Breast epithelium (tissue), 4 donors: ENCODE data around the gene TTLL10. TPM values are rescaled to one million over a fixed set of nuclear protein-coding genes. Genes with fewer than 3 reads are reported as not detected.
A peak's percentile ranks its signal among the peaks of the same experiment; 100 is the strongest.

Experiments used
- DNase-seq, 2 donors: peaks; one replicate each; pipeline ENCODE4 v3.0.0-alpha.2; 2019; ENCODE audit warnings: low spot score in 2 of 2
- H3K27ac ChIP-seq, 2 donors: fragments of 200-600 bp; sonication (generic) in 1 of 2; one replicate each; pipeline ENCODE4 v1.5.1; 2016 to 2019; ENCODE audit warnings: mild to moderate bottlenecking in 1 of 2
- H3K27me3 ChIP-seq, 2 donors: fragments of 200-600 bp; sonication (generic) in 1 of 2; one replicate each; pipeline versions ENCODE4 v1.5.1 to v1.6.0; 2017 to 2019; ENCODE audit warnings: control low read depth in 1 of 2, mild to moderate bottlenecking in 1 of 2
- H3K36me3 ChIP-seq: fragments of 200-600 bp; one replicate; pipeline ENCODE4 v1.5.1; 2019
- H3K4me1 ChIP-seq, 2 donors: fragments of 200-600 bp; sonication (generic); one replicate each; pipeline ENCODE4 v1.5.1; 2016 to 2019; ENCODE audit warnings: control low read depth in 1 of 2
- H3K4me3 ChIP-seq, 3 donors: fragments of 200-600 bp; sonication (generic); 1 replicate in 2 of 3; 2 replicates in 1 of 3; pipeline ENCODE4 v1.5.1; 2016 to 2019; ENCODE audit warnings: mild to moderate bottlenecking in 3 of 3, moderate library complexity in 2 of 3
- H3K9me3 ChIP-seq, 2 donors: fragments of 200-600 bp; sonication (generic) in 1 of 2; one replicate each; pipeline ENCODE4 v1.5.1; 2016 to 2019; ENCODE audit warnings: control low read depth in 1 of 2
- POLR2A ChIP-seq: fragments of 450-650 bp; IDR thresholded peaks from one replicate; pipeline ENCODE4 v1.6.1; 2016; ENCODE audit warnings: antibody characterized with exemption, mild to moderate bottlenecking, moderate library complexity
- POLR2AphosphoS5 ChIP-seq, 3 donors: sonication (generic); formaldehyde crosslinking; IDR thresholded peaks; one replicate each; pipeline ENCODE4 v1.6.1; 2017; ENCODE audit warnings: antibody characterized with exemption in 3 of 3
- intact Hi-C: fragments of 100-400 bp; cut with DNase I; formaldehyde crosslinking; loops from one replicate; pipeline ENCODE4 v1.15.1; 2023; ENCODE audit warnings: low total_unique reads
- total RNA-seq, 3 donors: library from RNA; depleted of rRNA; stranded (reverse); fragments of >200 nt; gene quantifications; one replicate each; pipeline ENCODE4 v1.1.0, GENCODE V29; 2016
- TF ChIP-seq, protein P1 (sequence below), 3 donors: fragments of 450-650 bp; IDR thresholded peaks; one replicate each; pipeline ENCODE4 v1.5.1; 2016 to 2017; ENCODE audit warnings: antibody characterized with exemption in 3 of 3, mild to moderate bottlenecking in 3 of 3, moderate library complexity in 3 of 3

TTLL10 gene
- total RNA-seq, 3 donors from 2014 or later, result 0.15 to 0.33 (median 0.16) TPM

DNA sequence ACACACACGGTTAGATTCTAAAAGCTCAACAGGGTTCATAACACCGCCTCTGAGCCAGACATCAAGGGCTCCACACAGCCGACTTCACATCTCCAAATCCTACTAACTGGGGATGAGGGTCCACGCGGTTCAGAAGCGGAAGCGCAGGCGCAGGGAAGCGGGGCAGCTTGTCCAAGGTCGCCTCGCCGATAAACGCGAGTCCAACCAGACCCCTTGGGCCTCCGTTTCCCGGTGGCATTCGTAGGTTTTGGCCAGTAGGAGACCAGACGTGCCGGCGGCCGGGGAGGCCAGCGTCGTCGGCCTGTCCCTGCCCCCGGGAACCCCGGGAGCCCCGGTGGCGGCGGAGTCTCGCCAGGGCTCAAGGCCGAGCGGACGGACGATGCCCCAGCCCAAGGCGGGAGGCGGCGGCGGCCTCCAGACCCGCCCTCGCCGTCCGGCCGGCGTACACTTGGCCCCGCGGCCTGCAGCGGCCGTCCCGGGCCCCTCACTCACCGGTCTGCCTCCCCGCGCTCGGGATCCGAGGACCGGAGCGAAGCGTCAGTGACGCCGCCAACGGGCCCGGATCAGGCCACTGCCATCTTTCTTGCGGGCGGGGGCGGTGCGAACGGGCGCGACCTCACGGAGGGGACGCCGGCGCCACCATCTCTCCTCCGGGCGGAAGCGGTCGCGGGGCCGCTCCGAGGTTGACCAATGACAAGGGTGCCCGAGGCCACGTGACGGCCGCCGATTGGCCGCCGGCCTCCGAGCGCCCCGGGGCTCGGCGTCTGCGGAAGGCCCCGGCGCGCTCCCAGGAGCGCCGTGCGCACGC lies 57.9 kb downstream of the TTLL10 start, which contains the start of gene SDF4:
SDF4 (minus strand) TSS at position 602 of the 808 bp plus-strand sequence. CDS start 3,229 bp downstream, outside the sequence.
- intact Hi-C loops, result loop anchor here (10.0 kb wide), 1 partner anchor 107 kb away; no protein-coding TSS in a partner anchor
- Histone ChIP-seq H3K36me3 (peaks cover 10% of the 10 kb centered on the region), H3K9me3 (no peaks in the 10 kb centered on the region), H3K27me3 (no peaks in the 10 kb centered on the region), H3K4me1 (peaks cover 11 to 19% of the 10 kb centered on the region in 2 donors), H3K27ac (peak within 1 kb of the TSS; percentile 89 to 91), H3K4me3 (peak within 1 kb of the TSS; percentile 88 to 99 (median 98))
- TF ChIP-seq POLR2A, result no peak
- peak; percentile 69 to 88 (median 81) for TF ChIP-seq POLR2AphosphoS5 (IDR thresholded peaks at IDR 0.05)
- TF ChIP-seq, protein P1, sequence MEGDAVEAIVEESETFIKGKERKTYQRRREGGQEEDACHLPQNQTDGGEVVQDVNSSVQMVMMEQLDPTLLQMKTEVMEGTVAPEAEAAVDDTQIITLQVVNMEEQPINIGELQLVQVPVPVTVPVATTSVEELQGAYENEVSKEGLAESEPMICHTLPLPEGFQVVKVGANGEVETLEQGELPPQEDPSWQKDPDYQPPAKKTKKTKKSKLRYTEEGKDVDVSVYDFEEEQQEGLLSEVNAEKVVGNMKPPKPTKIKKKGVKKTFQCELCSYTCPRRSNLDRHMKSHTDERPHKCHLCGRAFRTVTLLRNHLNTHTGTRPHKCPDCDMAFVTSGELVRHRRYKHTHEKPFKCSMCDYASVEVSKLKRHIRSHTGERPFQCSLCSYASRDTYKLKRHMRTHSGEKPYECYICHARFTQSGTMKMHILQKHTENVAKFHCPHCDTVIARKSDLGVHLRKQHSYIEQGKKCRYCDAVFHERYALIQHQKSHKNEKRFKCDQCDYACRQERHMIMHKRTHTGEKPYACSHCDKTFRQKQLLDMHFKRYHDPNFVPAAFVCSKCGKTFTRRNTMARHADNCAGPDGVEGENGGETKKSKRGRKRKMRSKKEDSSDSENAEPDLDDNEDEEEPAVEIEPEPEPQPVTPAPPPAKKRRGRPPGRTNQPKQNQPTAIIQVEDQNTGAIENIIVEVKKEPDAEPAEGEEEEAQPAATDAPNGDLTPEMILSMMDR (IDR thresholded peaks at IDR 0.05), result peak in 1 of 3 donors; percentile 7
- peak; percentile 97 for DNase-seq

DNA sequence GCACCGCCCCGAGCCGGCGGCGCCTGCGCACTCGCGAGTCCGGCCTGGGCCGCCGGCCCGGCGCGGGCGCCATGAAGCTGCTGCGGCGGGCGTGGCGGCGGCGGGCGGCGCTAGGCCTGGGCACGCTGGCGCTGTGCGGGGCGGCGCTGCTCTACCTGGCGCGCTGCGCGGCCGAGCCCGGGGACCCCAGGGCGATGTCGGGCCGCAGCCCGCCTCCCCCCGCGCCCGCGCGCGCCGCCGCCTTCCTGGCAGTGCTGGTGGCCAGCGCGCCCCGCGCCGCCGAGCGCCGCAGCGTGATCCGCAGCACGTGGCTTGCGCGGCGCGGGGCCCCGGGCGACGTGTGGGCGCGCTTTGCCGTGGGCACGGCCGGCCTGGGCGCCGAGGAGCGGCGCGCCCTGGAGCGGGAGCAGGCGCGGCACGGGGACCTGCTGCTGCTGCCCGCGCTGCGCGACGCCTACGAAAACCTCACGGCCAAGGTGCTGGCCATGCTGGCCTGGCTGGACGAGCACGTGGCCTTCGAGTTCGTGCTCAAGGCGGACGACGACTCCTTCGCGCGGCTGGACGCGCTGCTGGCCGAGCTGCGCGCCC lies 58.6 kb downstream of the TTLL10 start, which contains the start of gene B3GALT6:
B3GALT6 (plus strand) TSS at position 30 of the 588 bp plus-strand sequence; CDS start at position 72, 42 bp downstream.
- Histone ChIP-seq H3K27ac (peak within 1 kb of the TSS; percentile 89 to 91), H3K27me3 (no peaks in the 10 kb centered on the region), H3K36me3 (peaks cover 10% of the 10 kb centered on the region), H3K4me3 (peak within 1 kb of the TSS; percentile 88 to 99 (median 98)), H3K9me3 (no peaks in the 10 kb centered on the region), H3K4me1 (peaks cover 11 to 20% of the 10 kb centered on the region in 2 donors)
- DNase-seq, result no peak
- intact Hi-C loops, result loop anchor here (10.0 kb wide), 1 partner anchor 108 kb away; no protein-coding TSS in a partner anchor
- TF ChIP-seq, protein P1 (IDR thresholded peaks at IDR 0.05), result no peak
- TF ChIP-seq POLR2AphosphoS5 (IDR thresholded peaks at IDR 0.05) (no peak), POLR2A (no peak)

DNA sequence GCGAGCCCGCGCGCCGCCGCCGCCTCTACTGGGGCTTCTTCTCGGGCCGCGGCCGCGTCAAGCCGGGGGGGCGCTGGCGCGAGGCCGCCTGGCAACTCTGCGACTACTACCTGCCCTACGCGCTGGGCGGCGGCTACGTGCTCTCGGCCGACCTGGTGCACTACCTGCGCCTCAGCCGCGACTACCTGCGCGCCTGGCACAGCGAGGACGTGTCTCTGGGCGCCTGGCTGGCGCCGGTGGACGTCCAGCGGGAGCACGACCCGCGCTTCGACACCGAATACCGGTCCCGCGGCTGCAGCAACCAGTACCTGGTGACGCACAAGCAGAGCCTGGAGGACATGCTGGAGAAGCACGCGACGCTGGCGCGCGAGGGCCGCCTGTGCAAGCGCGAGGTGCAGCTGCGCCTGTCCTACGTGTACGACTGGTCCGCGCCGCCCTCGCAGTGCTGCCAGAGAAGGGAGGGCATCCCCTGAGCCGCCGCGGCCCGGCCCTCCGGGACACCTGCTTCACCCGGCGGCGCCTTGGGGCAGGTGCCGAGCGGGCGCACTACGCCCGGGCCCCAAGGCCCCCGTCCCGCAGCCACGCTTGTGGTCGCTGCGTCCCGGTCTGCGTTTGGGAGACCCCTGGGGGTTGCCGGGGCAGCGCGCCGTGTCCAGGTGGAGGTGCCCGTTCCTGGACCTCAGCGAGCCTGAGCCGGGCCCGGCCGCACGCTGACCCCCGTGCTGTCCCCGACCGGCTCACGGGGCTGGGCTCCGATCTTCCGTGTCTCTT lies 59.3 kb downstream of the TTLL10 start:
- Histone ChIP-seq H3K36me3 (peaks cover 7% of the 10 kb centered on the region), H3K4me1 (peaks cover 11 to 26% of the 10 kb centered on the region in 2 donors), H3K27me3 (no peaks in the 10 kb centered on the region), H3K4me3 (peak overlapping the region; percentile 28 to 98 (median 88)), H3K27ac (peak overlapping the region in 1 of 2 donors; percentile 80), H3K9me3 (no peaks in the 10 kb centered on the region)
- intact Hi-C loops, result loop anchor here (10.0 kb wide), 1 partner anchor 108 kb away; no protein-coding TSS in a partner anchor
- TF ChIP-seq, protein P1 (IDR thresholded peaks at IDR 0.05), result no peak
- TF ChIP-seq POLR2A, result no peak
- no peak for TF ChIP-seq POLR2AphosphoS5 (IDR thresholded peaks at IDR 0.05)
- no peak for DNase-seq

DNA sequence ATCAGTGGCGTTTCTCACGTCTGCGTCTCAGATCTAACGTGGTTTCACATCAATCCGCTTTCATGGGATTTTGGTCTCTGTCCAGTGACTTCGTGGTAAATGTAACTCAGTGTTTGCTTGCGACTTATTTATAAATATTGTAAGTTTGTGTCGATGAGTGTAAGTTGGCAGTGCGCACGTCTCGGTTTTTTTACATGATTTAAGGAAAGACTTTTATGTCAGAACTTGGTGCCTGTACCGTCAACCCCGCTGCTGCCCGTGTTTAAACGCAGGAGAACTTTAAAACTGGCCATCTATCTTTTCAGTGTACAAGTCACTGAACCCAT lies 59.9 kb downstream of the TTLL10 start:
- DNase-seq, result no peak
- no peak for TF ChIP-seq POLR2A
- no peak for TF ChIP-seq POLR2AphosphoS5 (IDR thresholded peaks at IDR 0.05)
- TF ChIP-seq, protein P1 (IDR thresholded peaks at IDR 0.05), result no peak
- peaks cover 0 to 3% of the 10 kb centered on the region in 2 donors for H3K27me3 ChIP-seq
- H3K36me3 ChIP-seq, result peaks cover 2% of the 10 kb centered on the region
- H3K9me3 ChIP-seq, result no peaks in the 10 kb centered on the region
- no peak overlapping the region for H3K4me3 ChIP-seq
- H3K4me1 ChIP-seq, result peaks cover 11 to 26% of the 10 kb centered on the region in 2 donors
- H3K27ac ChIP-seq, result no peak overlapping the region
- intact Hi-C loops, result loop anchor here (10.0 kb wide), 1 partner anchor 109 kb away; no protein-coding TSS in a partner anchor
